B cell (primary cell): Measurements from ENCODE around the gene EDDM13. TPM values are rescaled to one million over a fixed set of nuclear protein-coding genes. Genes with fewer than 3 reads are reported as not detected.

Experiments
- ATAC-seq: fragments of 200-7000 bp; cut with Tn5 transposase; one replicate; pipeline ENCODE4 v1.10.0; 2021; ENCODE audit warnings: low read depth, mild to moderate bottlenecking, moderate number of reproducible peaks, moderate library complexity
- CTCF ChIA-PET: fragments of 350-600 bp; sonication (Branson Sonifier 250); formaldehyde crosslinking; loops from one replicate; lab custom pipeline; 2021; ENCODE audit warnings: antibody characterized with exemption, inconsistent platforms; lab: Charles Lee
- POLR2A ChIA-PET: fragments of 350-600 bp; sonication (Branson Sonifier 250); formaldehyde crosslinking; loops from one replicate; lab custom pipeline; 2021; ENCODE audit warnings: antibody characterized with exemption; lab: Charles Lee
- DNase-seq: peaks from one replicate; pipeline ENCODE4 v3.0.0; 2013
- H2AFZ ChIP-seq: 2 replicates; pipeline ENCODE4 v1.6.1; 2012; ENCODE audit warnings: mild to moderate bottlenecking, low read depth, low read length; ENCODE audit not compliant: insufficient read depth, poor library complexity, severe bottlenecking
- H3K27ac ChIP-seq, 2 donors: 1 replicate in 1 of 2; 2 replicates in 1 of 2; pipeline ENCODE4 v1.5.1; 2012 to 2013; ENCODE audit warnings: low read length in 2 of 2, mild to moderate bottlenecking in 2 of 2, moderate library complexity in 1 of 2
- H3K27me3 ChIP-seq, 4 experiments: fragments of 200-600 bp in 1 of 4; sonication (generic) in 1 of 4; replicated peaks in 1 of 4; 1 replicate in 2 of 4; 2 replicates in 2 of 4; pipeline versions ENCODE4 v1.6.1 to v1.7.0; 2013 to 2016; ENCODE audit warnings: low read length in 3 of 4, mild to moderate bottlenecking in 2 of 4, mixed read lengths in 1 of 4, moderate library complexity in 1 of 4; ENCODE audit not compliant: insufficient read depth in 4 of 4, control insufficient read depth in 3 of 4; ENCODE audit errors: control extremely low read depth in 1 of 4
- H3K36me3 ChIP-seq, 2 experiments: replicated peaks in 1 of 2; 1 replicate in 1 of 2; 2 replicates in 1 of 2; pipeline versions ENCODE4 v1.6.1 to v1.7.1; 2013; ENCODE audit warnings: low read length in 1 of 2; ENCODE audit not compliant: insufficient read depth in 2 of 2, control insufficient read depth in 1 of 2; ENCODE audit errors: control extremely low read depth in 1 of 2, extremely low read depth in 1 of 2
- H3K4me1 ChIP-seq, 2 donors: fragments of 200-600 bp in 1 of 2; sonication (generic) in 1 of 2; 1 replicate in 1 of 2; 2 replicates in 1 of 2; pipeline versions ENCODE4 v1.5.1 to v1.6.1; 2013 to 2017; ENCODE audit warnings: low read length in 2 of 2; ENCODE audit not compliant: control insufficient read depth in 2 of 2, insufficient read depth in 2 of 2
- H3K4me2 ChIP-seq: replicated peaks from 2 replicates; pipeline ENCODE3; 2012; ENCODE audit warnings: mild to moderate bottlenecking, low read depth, low read length; ENCODE audit not compliant: poor library complexity, severe bottlenecking
- H3K4me3 ChIP-seq, 5 experiments: fragments of 200-600 bp in 1 of 5; sonication (generic) in 1 of 5; 1 replicate in 3 of 5; 2 replicates in 2 of 5; pipeline versions ENCODE4 v1.5.1 to v1.7.0; 2011 to 2016; ENCODE audit warnings: low read length in 4 of 5, mild to moderate bottlenecking in 4 of 5, low read depth in 2 of 5, control low read depth in 1 of 5, moderate library complexity in 1 of 5; ENCODE audit not compliant: insufficient read depth in 1 of 5; ENCODE audit errors: control extremely low read depth in 1 of 5, extremely low read depth in 1 of 5
- H3K79me2 ChIP-seq: fragments of 200-600 bp; sonication (generic); one replicate; pipeline ENCODE4 v1.6.0; 2016; ENCODE audit warnings: low read length; ENCODE audit not compliant: control insufficient read depth, insufficient read depth
- H3K9ac ChIP-seq: fragments of 200-600 bp; sonication (generic); 2 replicates; pipeline ENCODE4 v1.6.1; 2017; ENCODE audit warnings: mild to moderate bottlenecking, low read length, moderate library complexity
- H3K9me3 ChIP-seq, 3 donors: one replicate each; pipeline versions ENCODE4 v1.6.1 to v1.7.1; 2013; ENCODE audit warnings: low read length in 2 of 3; ENCODE audit not compliant: control insufficient read depth in 2 of 3, insufficient read depth in 1 of 3; ENCODE audit errors: control extremely low read depth in 1 of 3
- H4K20me1 ChIP-seq: 2 replicates; pipeline ENCODE4 v1.6.0; 2012; ENCODE audit warnings: mild to moderate bottlenecking, low read length; ENCODE audit not compliant: insufficient read depth, control insufficient read depth, poor library complexity, severe bottlenecking
- H3K27ac Mint-ChIP-seq: one replicate; pipeline ENCODE4 v1.8.0; 2021; ENCODE audit warnings: mixed read lengths
- H3K27me3 Mint-ChIP-seq: one replicate; pipeline ENCODE4 v1.8.0; 2021; ENCODE audit warnings: mixed read lengths
- H3K4me1 Mint-ChIP-seq: one replicate; pipeline ENCODE4 v1.8.0; 2021; ENCODE audit warnings: mixed read lengths
- H3K4me3 Mint-ChIP-seq: one replicate; pipeline ENCODE4 v1.8.0; 2021; ENCODE audit warnings: mixed read lengths
- H3K9me3 Mint-ChIP-seq: one replicate; pipeline ENCODE4 v1.8.0; 2022; ENCODE audit warnings: mixed read lengths; ENCODE audit not compliant: insufficient read depth
- EZH2 ChIP-seq: IDR thresholded peaks from 2 replicates; pipeline ENCODE4 v1.6.1; 2012; ENCODE audit warnings: borderline replicate concordance, low read depth, mild to moderate bottlenecking, moderate library complexity, low read length; ENCODE audit not compliant: insufficient read depth, poor library complexity, severe bottlenecking
- WGBS: methylation state at CpG from one replicate; pipeline ENCODE4 v1.1.5; 2013; ENCODE audit warnings: missing lambda C conversion rate; ENCODE audit not compliant: insufficient coverage; 5-methylcytosine and 5-hydroxymethylcytosine counted together
- intact Hi-C: fragments of 100-400 bp; cut with micrococcal nuclease; formaldehyde crosslinking; loops from one replicate; pipeline ENCODE4 v1.10.0; 2022
- polyA plus RNA-seq: library from polyadenylated mRNA; depleted of rRNA; stranded (reverse); fragments of >200 nt; gene quantifications from 2 replicates; pipeline ENCODE4 v1.2.3, GENCODE V29; 2012
- total RNA-seq, 2 donors: library from RNA; stranded (reverse); fragments of 120-200 nt in 1 of 2; gene quantifications; 1 replicate in 1 of 2; 2 replicates in 1 of 2; pipeline versions ENCODE4 v1.2.3 to v1.2.4, GENCODE V29; 2013 to 2022
- TF ChIP-seq, protein P1 (sequence below): fragments of 200-600 bp; IDR thresholded peaks from one replicate; pipeline ENCODE4 v1.8.0; 2022; ENCODE audit warnings: antibody characterized with exemption, mild to moderate bottlenecking

Gene EDDM13
- total and polyA plus RNA-seq, 2 donors (not counting 1 experiment from before 2014, with no cell fraction given): not detected

DNA sequence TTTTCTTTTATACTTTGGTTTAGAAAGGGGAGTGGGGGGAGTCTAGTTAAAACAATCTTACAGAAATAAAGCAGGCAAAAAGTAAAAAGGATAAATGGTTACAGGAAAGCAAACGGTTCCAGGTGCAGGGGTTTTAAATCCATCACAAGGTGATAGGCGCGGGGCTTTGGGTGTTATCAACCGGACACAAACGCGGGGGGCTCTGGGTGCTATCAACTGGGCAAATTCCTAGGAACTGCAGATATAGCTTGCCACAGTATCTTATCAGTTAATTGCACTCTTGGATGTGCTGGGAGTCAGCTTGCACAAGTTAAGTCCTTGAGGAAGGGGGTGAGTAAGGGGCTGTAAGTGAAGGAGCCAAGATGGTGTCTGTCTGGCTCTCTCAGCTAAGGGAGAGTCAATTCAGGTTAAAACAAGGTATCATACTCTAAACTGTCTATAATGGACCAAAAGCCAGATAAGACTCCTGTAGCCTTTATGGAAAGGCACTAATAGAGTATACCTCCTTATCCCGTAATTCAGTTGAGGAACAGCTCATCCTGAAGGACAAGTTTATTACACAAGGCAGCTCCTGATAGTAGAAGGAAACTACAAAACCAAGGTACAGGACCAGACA is 74.7 kb downstream of the EDDM13 start:
- ChIA-PET CTCF (interaction anchor here (1.3 to 2.5 kb wide), 3 partner anchors 21 to 94 kb away, joined by 3 to 16 read pairs (median 6); no protein-coding TSS in a partner anchor), POLR2A (no interaction called here)
- H3K4me3 Mint-ChIP-seq: no peak overlapping the region
- Histone ChIP-seq H3K27ac (no peak overlapping the region), H3K4me1 (no peaks in the 10 kb centered on the region), H3K36me3 (no peaks in the 10 kb centered on the region), H2AFZ (no peak overlapping the region), H3K9me3 (peaks cover 0 to 3% (median 0%) of the 10 kb centered on the region in 3 donors), H3K4me2 (no peak overlapping the region), H3K27me3 (peaks cover 0 to 3% (median 0%) of the 10 kb centered on the region in 4 experiments), H4K20me1 (no peaks in the 10 kb centered on the region), H3K79me2 (no peaks in the 10 kb centered on the region), H3K4me3 (no peak overlapping the region), H3K9ac (no peak overlapping the region)
- peaks cover 9% of the 10 kb centered on the region for H3K27me3 Mint-ChIP-seq
- WGBS: 93% methylated on average over 7 of the region's 7 CpGs
- intact Hi-C loops: no loop called here
- H3K9me3 Mint-ChIP-seq: peaks cover 4% of the 10 kb centered on the region
- no peak for TF ChIP-seq EZH2
- TF ChIP-seq, protein P1, sequence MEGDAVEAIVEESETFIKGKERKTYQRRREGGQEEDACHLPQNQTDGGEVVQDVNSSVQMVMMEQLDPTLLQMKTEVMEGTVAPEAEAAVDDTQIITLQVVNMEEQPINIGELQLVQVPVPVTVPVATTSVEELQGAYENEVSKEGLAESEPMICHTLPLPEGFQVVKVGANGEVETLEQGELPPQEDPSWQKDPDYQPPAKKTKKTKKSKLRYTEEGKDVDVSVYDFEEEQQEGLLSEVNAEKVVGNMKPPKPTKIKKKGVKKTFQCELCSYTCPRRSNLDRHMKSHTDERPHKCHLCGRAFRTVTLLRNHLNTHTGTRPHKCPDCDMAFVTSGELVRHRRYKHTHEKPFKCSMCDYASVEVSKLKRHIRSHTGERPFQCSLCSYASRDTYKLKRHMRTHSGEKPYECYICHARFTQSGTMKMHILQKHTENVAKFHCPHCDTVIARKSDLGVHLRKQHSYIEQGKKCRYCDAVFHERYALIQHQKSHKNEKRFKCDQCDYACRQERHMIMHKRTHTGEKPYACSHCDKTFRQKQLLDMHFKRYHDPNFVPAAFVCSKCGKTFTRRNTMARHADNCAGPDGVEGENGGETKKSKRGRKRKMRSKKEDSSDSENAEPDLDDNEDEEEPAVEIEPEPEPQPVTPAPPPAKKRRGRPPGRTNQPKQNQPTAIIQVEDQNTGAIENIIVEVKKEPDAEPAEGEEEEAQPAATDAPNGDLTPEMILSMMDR: no peak
- no peak for ATAC-seq
- no peak overlapping the region for H3K27ac Mint-ChIP-seq
- no peak for DNase-seq
- H3K4me1 Mint-ChIP-seq: peaks cover 2% of the 10 kb centered on the region

DNA sequence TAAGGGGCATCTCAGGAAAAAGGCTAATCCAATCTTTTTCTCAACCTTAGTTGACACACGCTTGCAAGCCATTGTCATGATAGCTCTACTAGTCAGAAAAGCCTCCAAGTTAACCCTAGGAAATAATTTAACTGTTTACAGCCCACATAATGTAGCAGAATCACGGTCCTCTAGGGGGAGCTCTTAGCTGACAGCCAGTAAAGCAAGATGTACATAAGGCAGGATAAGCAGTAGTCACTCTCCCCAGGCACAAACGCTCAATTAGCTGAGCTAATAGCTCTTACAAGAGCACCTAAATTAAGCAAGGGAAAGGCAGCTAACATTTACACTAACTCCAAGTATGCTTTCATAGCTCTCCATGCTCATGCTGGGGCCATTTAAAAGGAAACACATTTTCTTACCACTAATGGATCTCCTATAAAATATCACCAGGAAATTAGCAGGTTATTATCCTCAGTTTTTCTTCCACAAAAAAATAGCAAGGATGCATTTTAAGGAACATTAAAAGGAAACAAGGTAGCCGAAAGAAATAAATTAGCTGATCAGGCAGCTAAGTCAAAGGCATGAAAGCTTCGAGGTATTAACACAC is 75.8 kb downstream of the EDDM13 start:
- TF ChIP-seq, protein P1: no peak
- no peak for TF ChIP-seq EZH2
- Histone ChIP-seq H3K79me2 (no peaks in the 10 kb centered on the region), H4K20me1 (no peaks in the 10 kb centered on the region), H3K4me2 (no peak overlapping the region), H3K9me3 (peaks cover 0 to 3% (median 0%) of the 10 kb centered on the region in 3 donors), H3K4me3 (no peak overlapping the region), H3K9ac (no peak overlapping the region), H3K4me1 (no peaks in the 10 kb centered on the region), H2AFZ (no peak overlapping the region), H3K36me3 (no peaks in the 10 kb centered on the region), H3K27me3 (no peaks in the 10 kb centered on the region), H3K27ac (no peak overlapping the region)
- ChIA-PET CTCF (interaction anchor here (0.9 to 2.5 kb wide), 8 partner anchors 14 to 715 kb away, joined by 3 to 16 read pairs (median 5); no protein-coding TSS in a partner anchor), POLR2A (no interaction called here)
- ATAC-seq (no peak), DNase-seq (no peak)
- 87% methylated on average over 2 of the region's 5 CpGs for WGBS
- intact Hi-C loops: no loop called here
- Mint-ChIP-seq H3K4me3 (no peak overlapping the region), H3K27ac (no peak overlapping the region), H3K4me1 (peaks cover 2% of the 10 kb centered on the region), H3K9me3 (no peaks in the 10 kb centered on the region), H3K27me3 (peaks cover 1% of the 10 kb centered on the region)
